Measurements from ENCODE around the gene FLT4.

GRCh38 chr5:180611140-180611850 is 38.1 kb downstream of the FLT4 start:
- TF ChIP-seq EZH2 (IDR thresholded peaks at IDR 0.05; ENCODE audit: borderline replicate concordance, low read length) (no peak), CTCF (IDR thresholded peaks at IDR 0.05; ENCODE audit: low read length) (no peak)
